K562 (cell line): ENCODE data around the gene LCMT2. TPM values are rescaled to one million over a fixed set of nuclear protein-coding genes. Genes with fewer than 3 reads are reported as not detected.
A peak's percentile ranks its signal among the peaks of the same experiment; 100 is the strongest.

ENCODE experiments used
- ATF7 ChIP-seq: fragments of 450-650 bp; IDR thresholded peaks from 2 replicates; pipeline ENCODE4 v1.7.1; 2014; ENCODE audit warnings: mild to moderate bottlenecking, moderate library complexity
- BDP1 ChIP-seq: IDR thresholded peaks from 3 replicates; pipeline ENCODE4 v1.6.1; 2011; ENCODE audit not compliant: insufficient read length, insufficient read depth
- BRD9 ChIP-seq: fragments of 450-650 bp; IDR thresholded peaks from 2 replicates; pipeline ENCODE4 v1.6.1; 2018; ENCODE audit warnings: low read depth; ENCODE audit not compliant: partially characterized antibody
- CCNT2 ChIP-seq: IDR thresholded peaks from 2 replicates; pipeline ENCODE4 v1.6.1; 2011; ENCODE audit warnings: borderline replicate concordance, low read depth, mild to moderate bottlenecking, moderate library complexity, mixed read lengths, low read length; ENCODE audit not compliant: insufficient read length; ENCODE audit errors: extremely low read depth
- COPS2 ChIP-seq: fragments of 450-650 bp; conservative IDR thresholded peaks from 2 replicates; pipeline ENCODE4 v1.6.1; 2016; ENCODE audit warnings: mild to moderate bottlenecking, moderate library complexity
- CREB5 ChIP-seq: fragments of 250-450 bp; sonication (Bioruptor Pico); IDR thresholded peaks from 2 replicates; pipeline ENCODE4 v1.5.0; 2020; ENCODE audit warnings: mild to moderate bottlenecking
- CREBBP ChIP-seq: IDR thresholded peaks from one replicate; pipeline ENCODE4 v1.6.1; 2012; ENCODE audit warnings: low read depth, mild to moderate bottlenecking, control low read depth, inconsistent platforms, low read length
- FIP1L1 ChIP-seq: fragments of 200-400 bp; formaldehyde crosslinking; IDR thresholded peaks from 2 replicates; pipeline ENCODE4 v1.6.1; 2018; ENCODE audit warnings: mild to moderate bottlenecking, low read depth, low read length; ENCODE audit not compliant: poor library complexity, severe bottlenecking
- KDM1A ChIP-seq, 2 experiments: fragments of 450-650 bp; IDR thresholded peaks; 2 replicates each; pipeline ENCODE4 v1.6.1; 2016; ENCODE audit warnings: mild to moderate bottlenecking in 2 of 2
- MEF2D ChIP-seq: conservative IDR thresholded peaks from 2 replicates; pipeline ENCODE4 v1.6.1; 2016; ENCODE audit warnings: low read depth, missing genetic modification characterization, missing compliant biosample characterization
- NELFE ChIP-seq: IDR thresholded peaks from 2 replicates; pipeline ENCODE4 v1.6.1; 2011; ENCODE audit warnings: mild to moderate bottlenecking; ENCODE audit not compliant: insufficient read depth, insufficient read length
- NR2F6 ChIP-seq: fragments of 450-650 bp; formaldehyde crosslinking; IDR thresholded peaks from 2 replicates; pipeline ENCODE4 v1.4.0; 2020; ENCODE audit warnings: mild to moderate bottlenecking
- RREB1 ChIP-seq: fragments of 250-450 bp; sonication (Bioruptor Pico); IDR thresholded peaks from 2 replicates; pipeline ENCODE4 v1.4.0; 2020
- SETDB1 ChIP-seq: IDR thresholded peaks from one replicate; pipeline ENCODE4 v1.6.1; 2012; ENCODE audit warnings: low read length, control low read depth, inconsistent platforms
- SIN3A ChIP-seq, 2 experiments: fragments of 150-350 bp in 1 of 2; IDR thresholded peaks; 2 replicates each; pipeline ENCODE4 v1.6.1; 2011 to 2016; ENCODE audit warnings: borderline replicate concordance in 2 of 2, low read depth in 2 of 2, low read length in 2 of 2, mild to moderate bottlenecking in 2 of 2, moderate library complexity in 2 of 2; ENCODE audit not compliant: control insufficient read depth in 1 of 2
- SMAD3 ChIP-seq: fragments of 450-650 bp; formaldehyde crosslinking; conservative IDR thresholded peaks from 2 replicates; pipeline ENCODE4 v1.4.0; 2020; ENCODE audit warnings: mild to moderate bottlenecking
- TRIM28 ChIP-seq: fragments of 450-650 bp; IDR thresholded peaks from 2 replicates; pipeline ENCODE4 v1.6.1; 2017
- ZBTB5 ChIP-seq: fragments of 450-650 bp; IDR thresholded peaks from 2 replicates; pipeline ENCODE4 v1.6.1; 2017; ENCODE audit warnings: antibody characterized with exemption
- ZNF354B ChIP-seq: fragments of 250-450 bp; sonication (Bioruptor Pico); IDR thresholded peaks from 2 replicates; pipeline ENCODE4 v1.4.0; 2020
- polyA plus RNA-seq, 8 experiments: library from polyadenylated mRNA; depleted of rRNA in 4 of 8; stranded (reverse) in 5 of 8; unstranded in 3 of 8; fragments of >200 nt; fragmentation: Nextera tagmentation in 2 of 8; fragmentation: Illumina TruSeq in 1 of 8; extraction: Ambion mirVana in 2 of 8; extraction: Trizol in 1 of 8; gene quantifications; 2 replicates each; pipeline versions ENCODE4 v1.2.1 to v1.2.3, GENCODE V29; 2011 to 2014; ENCODE audit warnings: inconsistent platforms in 1 of 8, missing spikeins in 1 of 8
- total RNA-seq, 7 experiments: library from RNA; depleted of rRNA in 6 of 7; stranded (reverse); fragments of >200 nt in 6 of 7; fragmentation: Illumina TruSeq in 2 of 7; extraction: Trizol in 2 of 7; gene quantifications; 2 replicates each; pipeline versions ENCODE4 v1.2.1 to v1.2.3, GENCODE V29; 2011 to 2021; ENCODE audit warnings: low replicate concordance in 1 of 7

Gene LCMT2
- total and polyA plus RNA-seq, 9 of the 15 experiments (the other 6 are each of a cell fraction or from before 2014, with no cell fraction given): 2.5 to 22.3 (median 15.2) TPM

- TF ChIP-seq FIP1L1 (peak; percentile 45), SETDB1 (no peak), TRIM28 (no peak), NELFE (no peak), CREB5 (no peak), BRD9 (no peak), KDM1A (IDR thresholded peaks at IDR 0.05) (no peak), CREBBP (no peak), RREB1 (CRISPR knock-in tag) (peak; percentile 62; the same call in 1 of the 2 replicates), BDP1 (no peak), COPS2 (no peak), ATF7 (0 out of 2 replicates have a peak, but pooled peaks have one; percentile 42), CCNT2 (no peak), SMAD3 (CRISPR knock-in tag) (no peak), NR2F6 (CRISPR knock-in tag) (no peak), ZNF354B (CRISPR knock-in tag) (no peak), ZBTB5 (no peak), SIN3A (IDR thresholded peaks at IDR 0.05; ENCODE audit: borderline replicate concordance in 2 of 2, control insufficient read depth in 1 of 2, low read depth in 2 of 2, low read length in 2 of 2) (peak in 1 of 2 experiments; percentile 66; a peak in 1 of 4 replicates), MEF2D (no peak)
These were observed 40.9 kb upstream of the LCMT2 start, which contains the start of the genes TUBGCP4 and ZSCAN29 (continued) for GRCh38 chr15:43370975-43371974.
